Fibroblast of the aortic adventitia (primary cell): ENCODE results near the gene ACACB. TPM values are rescaled to one million over a fixed set of nuclear protein-coding genes. Genes with fewer than 3 reads are reported as not detected.
A peak's percentile ranks its signal among the peaks of the same experiment; 100 is the strongest.

Experiments used
- DNase-seq: peaks from one replicate; pipeline ENCODE4 v3.0.0-alpha.2; 2010; ENCODE audit warnings: low read depth
- H3K4me3 ChIP-seq: 2 replicates; pipeline ENCODE4 v1.5.1; 2011; ENCODE audit warnings: low read depth, mild to moderate bottlenecking, control low read depth, low read length, moderate library complexity
- CTCF ChIP-seq: IDR thresholded peaks from 2 replicates; pipeline ENCODE4 v1.5.1; 2011; ENCODE audit warnings: mild to moderate bottlenecking, low read length, control low read depth, inconsistent platforms; ENCODE audit not compliant: insufficient read depth
- total RNA-seq: library from RNA; depleted of rRNA; stranded (reverse); fragments of >200 nt; gene quantifications from 2 replicates; pipeline ENCODE4 v1.2.3, GENCODE V29; 2012; ENCODE audit warnings: low replicate concordance

ACACB gene
- total RNA-seq, 1 donor, result 14.7 TPM

- no peak overlapping the region for H3K4me3 ChIP-seq
- DNase-seq, result no peak
- no peak for TF ChIP-seq CTCF
Observed at GRCh38 chr12:109276160-109276559, 159.8 kb downstream of the ACACB start.

GRCh38 chr12:109277255-109277898 lies 161.0 kb downstream of the ACACB start:
- no peak for TF ChIP-seq CTCF
- DNase-seq, result no peak
- H3K4me3 ChIP-seq, result no peak overlapping the region

- TF ChIP-seq CTCF, result no peak
- peak; percentile 40 for DNase-seq
- no peak overlapping the region for H3K4me3 ChIP-seq
Observed at GRCh38 chr12:109277899-109278762, 161.7 kb downstream of the ACACB start.

- no peak for DNase-seq
- TF ChIP-seq CTCF, result no peak
- H3K4me3 ChIP-seq, result no peak overlapping the region
Observed at GRCh38 chr12:109278912-109279311, 162.5 kb downstream of the ACACB start.

- H3K4me3 ChIP-seq, result no peak overlapping the region
- DNase-seq, result no peak
- TF ChIP-seq CTCF, result no peak
Observed at GRCh38 chr12:109279525-109279924, 163.1 kb downstream of the ACACB start.

DNA sequence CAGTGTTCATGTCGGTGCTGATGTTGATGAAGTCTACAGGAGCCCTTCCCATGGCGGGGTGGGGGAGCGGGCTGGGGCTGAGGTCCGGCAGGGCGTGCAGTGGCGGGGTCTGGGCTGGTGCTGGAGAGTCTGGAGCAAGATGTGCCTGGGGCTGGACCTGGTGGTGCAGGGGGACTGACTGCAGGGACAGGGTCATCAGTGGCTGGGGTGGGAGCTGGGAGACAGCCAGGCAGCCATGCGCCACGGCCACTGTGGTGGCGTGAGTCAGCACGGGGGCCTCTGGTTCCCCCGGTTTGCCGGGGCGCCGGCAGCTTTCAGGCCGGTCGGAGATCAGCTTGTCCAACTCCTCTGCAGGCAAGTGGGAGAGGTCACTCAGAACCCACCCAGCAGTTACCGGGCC lies 165.1 kb downstream of the ACACB start:
- TF ChIP-seq CTCF, result no peak
- DNase-seq, result no peak
- no peak overlapping the region for H3K4me3 ChIP-seq
